Heart left ventricle (tissue), 16 donors: ENCODE data around the gene SPATA3. TPM values are rescaled to one million over a fixed set of nuclear protein-coding genes. Genes with fewer than 3 reads are reported as not detected.
A peak's percentile ranks its signal among the peaks of the same experiment; 100 is the strongest.

ENCODE experiments used
- ATAC-seq, 4 donors: fragments of 200-7000 bp; cut with Tn5 transposase; one replicate each; pipeline ENCODE4 v1.9.1; 2020 to 2022; ENCODE audit warnings: moderate library complexity in 4 of 4, mild to moderate bottlenecking in 3 of 4, moderate number of reproducible peaks in 1 of 4
- DNase-seq, 5 donors: peaks; one replicate each; pipeline ENCODE4 v3.0.0-alpha.2; 2020
- H3K27ac ChIP-seq, 12 donors: fragments of 200-600 bp; sonication (generic) in 4 of 12; one replicate each; pipeline versions ENCODE4 v1.5.0 to v1.8.0; 2016 to 2022; ENCODE audit warnings: mild to moderate bottlenecking in 2 of 12
- H3K27me3 ChIP-seq, 9 donors: fragments of 200-600 bp; sonication (generic) in 2 of 9; one replicate each; pipeline versions ENCODE4 v1.5.1 to v1.8.0; 2016 to 2022; ENCODE audit warnings: mild to moderate bottlenecking in 3 of 9
- H3K36me3 ChIP-seq, 9 donors: fragments of 200-600 bp; sonication (generic) in 2 of 9; one replicate each; pipeline versions ENCODE4 v1.5.0 to v1.8.0; 2018 to 2022; ENCODE audit warnings: mild to moderate bottlenecking in 2 of 9
- H3K4me1 ChIP-seq, 12 donors: fragments of 200-600 bp; sonication (generic) in 4 of 12; one replicate each; pipeline versions ENCODE4 v1.5.0 to v1.8.0; 2016 to 2022; ENCODE audit warnings: mild to moderate bottlenecking in 3 of 12
- H3K4me3 ChIP-seq, 12 donors: fragments of 200-600 bp; sonication (generic) in 4 of 12; one replicate each; pipeline versions ENCODE4 v1.5.0 to v1.8.0; 2017 to 2022; ENCODE audit warnings: mild to moderate bottlenecking in 9 of 12, moderate library complexity in 4 of 12
- H3K9me3 ChIP-seq, 12 donors: fragments of 200-600 bp; sonication (generic) in 4 of 12; one replicate each; pipeline versions ENCODE4 v1.5.0 to v1.8.0; 2016 to 2022; ENCODE audit warnings: mild to moderate bottlenecking in 1 of 12
- CTCF ChIP-seq, 12 donors: fragments of 200-600 bp; sonication (generic) in 4 of 12; IDR thresholded peaks; one replicate each; pipeline versions ENCODE4 v1.5.0 to v1.8.0; 2018 to 2022; ENCODE audit warnings: antibody characterized with exemption in 12 of 12, mild to moderate bottlenecking in 5 of 12
- POLR2A ChIP-seq, 2 donors: fragments of 450-650 bp; IDR thresholded peaks; one replicate each; pipeline ENCODE4 v1.6.1; 2017; ENCODE audit warnings: antibody characterized with exemption in 2 of 2, mild to moderate bottlenecking in 2 of 2, moderate library complexity in 2 of 2
- WGBS, 4 donors: extraction: QIAGEN DNeasy Blood & Tissue Kit in 2 of 4; methylation state at CpG; one replicate each; pipeline versions ENCODE4 v1.1.5 to v1.1.7; 2013 to 2018; 5-methylcytosine and 5-hydroxymethylcytosine counted together
- intact Hi-C, 10 donors: fragments of 100-400 bp; cut with DNase I; formaldehyde crosslinking; loops; one replicate each; pipeline versions ENCODE4 v1.11.1 to v1.14.2; 2022
- polyA plus RNA-seq, 2 donors: library from polyadenylated mRNA; stranded (reverse); fragments of 200-250 nt; gene quantifications; one replicate each; pipeline ENCODE4 v1.2.3, GENCODE V29; 2013
- total RNA-seq, 9 donors: library from RNA; depleted of rRNA in 2 of 9; stranded (reverse); fragments of >200 nt in 2 of 9; fragmentation: NEBNext Ultra II Directional in 3 of 9; extraction: Animal tissue kit (Norgen Biotek cat#: 25700) in 3 of 9; gene quantifications; one replicate each; pipeline versions ENCODE4 v1.1.0 to v1.2.4, GENCODE V29; 2016 to 2023
- donor health status: ischemic (EF 13 %, LVEDD 7.1; RV severe dilation, severe dysfunction).
- donor health status: healthy with polysubstance abuse.
- donor health status: DM: no; HTN: yes; CAD: no.
- donor health status: DM: no; HTN: no; CAD: no.
- donor health status: ischemic (EF 25% LVEDD 6.9; RV normal size, moderate dysfunction).
- donor health status: ischemic (EF 25% LVEDD 5.7; RV mildly dilated, moderate dysfunction).
- donor health status: healthy.
- donor health status: DM: yes; HTN: yes; CAD: no.
- donor health status: ischemic (EF 35%, LVEDD 5.7; RV mildly dilated, moderate dysfunction).
- donor health status: nonischemic (EF 11% LVEDD 7.7; RV severe dilation, severe dysfunction).
- donor health status: DM: yes; HTN: yes; CAD: no.
- donor health status: PGD.
- donor health status: ischemic (EF 29% LVEDD 5.4; RV normal size, mild dysfunction).
- donor health status: nonischemic (EF 23%, LVEDD 6.1; RV moderate dilation, normal function).

SPATA3 gene
- total and polyA plus RNA-seq, 11 donors: not detected

GRCh38 chr2:231056453-231057416 is 60.8 kb downstream of the SPATA3 start, which contains the start of gene PSMD1:
Gene PSMD1, plus strand, starts transcription at chr2:231056867. Its CDS starts 159 bp downstream, at chr2:231057026.
- WGBS, 4 donors: 0 to 1% (median 0%) methylated on average over 17 to 73 of the region's 73 CpGs
- Histone ChIP-seq H3K27ac (peak within 1 kb of the TSS; percentile 90 to 99 (median 93)), H3K9me3 (no peaks in the 10 kb centered on the region), H3K36me3 (peaks cover 0 to 10% (median 6%) of the 10 kb centered on the region in 9 donors), H3K4me1 (peaks cover 0 to 42% (median 32%) of the 10 kb centered on the region in 12 donors), H3K27me3 (no peaks in the 10 kb centered on the region), H3K4me3 (peak within 1 kb of the TSS; percentile 71 to 100 (median 91))
- ATAC-seq: peak; percentile 85 to 92 (median 90)
- DNase-seq: peak; percentile 92 to 95 (median 93)
- peak in 1 of 2 donors; percentile 42 for TF ChIP-seq POLR2A (IDR thresholded peaks at IDR 0.05)
- TF ChIP-seq CTCF (IDR thresholded peaks at IDR 0.05): peak; percentile 91 to 99 (median 97)
- intact Hi-C loops: loop anchor here in 2 of 10 donors (10.0 kb wide), 2 partner anchors 152 to 232 kb away; no protein-coding TSS in a partner anchor

GRCh38 chr2:231057590-231057989 is 61.7 kb downstream of the SPATA3 start:
- 2 to 5% (median 4%) methylated on average over 10 of the region's 10 CpGs for WGBS, 4 donors
- H3K27ac ChIP-seq: peak overlapping the region in 8 of 12 donors; percentile 90 to 99 (median 94)
- no peaks in the 10 kb centered on the region for H3K9me3 ChIP-seq
- H3K27me3 ChIP-seq: no peaks in the 10 kb centered on the region
- TF ChIP-seq CTCF (IDR thresholded peaks at IDR 0.05): no peak
- peaks cover 0 to 37% (median 28%) of the 10 kb centered on the region in 12 donors for H3K4me1 ChIP-seq
- H3K36me3 ChIP-seq: peaks cover 0 to 19% (median 15%) of the 10 kb centered on the region in 9 donors
- DNase-seq (no peak), ATAC-seq (no peak)
- intact Hi-C loops: loop anchor here in 2 of 10 donors (10.0 kb wide), 2 partner anchors 153 to 233 kb away; no protein-coding TSS in a partner anchor
- H3K4me3 ChIP-seq: peak overlapping the region; percentile 71 to 100 (median 91)

Other genes with a start within 250 kb of the SPATA3 start
- 10 to 100 TPM; 23.3 to 36.6 (median 26.5) TPM for gene ITM2C, start 131.2 kb upstream of the SPATA3 start, total RNA-seq
- 10 to 100 TPM; 19.7 to 25.0 TPM for gene ITM2C, start 131.2 kb upstream of the SPATA3 start, polyA plus RNA-seq
- under 1 TPM in 4 of 9 donors, not detected in 5; 0.08 to 0.36 (median 0.20) TPM for gene GPR55, start 70.9 kb upstream of the SPATA3 start, total RNA-seq
- under 1 TPM in 1 of 2 donors, not detected in 1; 0.03 TPM for gene GPR55, start 70.9 kb upstream of the SPATA3 start, polyA plus RNA-seq
- gene C2orf72, start 41.4 kb downstream of the SPATA3 start, total RNA-seq: under 1 TPM in 5 of 9 donors, not detected in 4; 0.07 to 0.20 (median 0.08) TPM
- under 1 TPM in 1 of 2 donors, not detected in 1; 0.15 TPM for gene C2orf72, start 41.4 kb downstream of the SPATA3 start, polyA plus RNA-seq
- 100 to 1,000 TPM in 4 of 9 donors, 10 to 100 TPM in 5; 66.1 to 124 (median 93.7) TPM for gene PSMD1, start 60.7 kb downstream of the SPATA3 start, total RNA-seq
- gene PSMD1, start 60.7 kb downstream of the SPATA3 start, polyA plus RNA-seq: 10 to 100 TPM; 33.2 to 75.2 TPM
- 1 to 10 TPM in 2 of 9 donors, under 1 TPM in 7; 0.31 to 2.2 (median 0.72) TPM for gene HTR2B, start 128.9 kb downstream of the SPATA3 start, total RNA-seq
- under 1 TPM; 0.25 to 0.61 TPM for gene HTR2B, start 128.9 kb downstream of the SPATA3 start, polyA plus RNA-seq
- gene ARMC9, start 202.5 kb downstream of the SPATA3 start, total RNA-seq: 1 to 10 TPM; 1.3 to 4.7 (median 3.4) TPM
- gene ARMC9, start 202.5 kb downstream of the SPATA3 start, polyA plus RNA-seq: 1 to 10 TPM in 1 of 2 donors, under 1 TPM in 1; 0.95 to 2.4 TPM